HFF-Myc (cell line): ENCODE results near the gene HNRNPL.

Experiments
- DNase-seq: peaks from one replicate; pipeline ENCODE4 v3.0.0-alpha.2; 2011; ENCODE audit warnings: low read depth; ENCODE audit errors: extremely low read depth
- H3K4me3 ChIP-seq: replicated peaks from 2 replicates; pipeline ENCODE4 v1.5.1; 2011; ENCODE audit warnings: low read depth, mild to moderate bottlenecking, control low read depth, low read length
- TF ChIP-seq, protein P1 (sequence below): IDR thresholded peaks from 2 replicates; pipeline ENCODE4 v1.5.1; 2012; ENCODE audit warnings: mild to moderate bottlenecking, low read depth, low read length, control low read depth; ENCODE audit errors: missing control alignments

HNRNPL gene

DNA sequence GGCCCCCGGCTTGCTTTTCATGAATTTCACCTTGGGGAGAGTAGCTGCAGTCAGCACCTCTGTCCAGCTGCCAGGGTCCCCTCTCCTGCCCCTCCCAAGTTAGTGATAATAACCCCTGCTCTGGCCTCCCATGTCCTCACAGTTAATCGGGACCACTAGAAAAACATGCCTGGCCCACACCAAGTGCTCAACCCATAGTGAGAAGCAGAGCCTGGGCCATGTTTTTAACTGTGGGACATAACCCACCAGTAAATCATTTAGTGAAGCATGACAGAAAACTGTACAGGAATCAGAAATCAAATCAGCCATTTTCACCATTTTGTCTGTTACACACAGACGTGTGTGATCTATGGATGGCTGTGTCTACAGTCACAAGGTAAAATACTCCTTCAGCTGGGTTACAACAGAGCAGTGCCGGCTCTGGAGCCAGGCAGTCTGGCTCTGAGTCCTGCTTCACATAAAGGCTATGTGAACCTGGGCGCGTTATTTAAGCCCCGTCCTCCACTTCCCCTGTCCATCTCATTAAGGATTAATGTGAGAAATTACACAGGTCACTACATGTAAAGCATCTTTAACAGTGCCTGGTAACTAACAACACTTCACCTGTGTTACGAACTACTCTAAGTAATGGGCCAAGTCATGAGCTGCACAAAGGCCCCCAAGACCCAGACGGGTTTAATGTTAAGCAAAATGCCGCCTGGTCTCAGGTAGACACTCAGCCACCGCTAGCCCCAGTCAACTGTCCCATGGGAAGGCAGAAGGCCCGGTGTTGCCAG is 10.6 kb downstream of the HNRNPL start:
- H3K4me3 ChIP-seq: no peak overlapping the region
- TF ChIP-seq, protein P1, sequence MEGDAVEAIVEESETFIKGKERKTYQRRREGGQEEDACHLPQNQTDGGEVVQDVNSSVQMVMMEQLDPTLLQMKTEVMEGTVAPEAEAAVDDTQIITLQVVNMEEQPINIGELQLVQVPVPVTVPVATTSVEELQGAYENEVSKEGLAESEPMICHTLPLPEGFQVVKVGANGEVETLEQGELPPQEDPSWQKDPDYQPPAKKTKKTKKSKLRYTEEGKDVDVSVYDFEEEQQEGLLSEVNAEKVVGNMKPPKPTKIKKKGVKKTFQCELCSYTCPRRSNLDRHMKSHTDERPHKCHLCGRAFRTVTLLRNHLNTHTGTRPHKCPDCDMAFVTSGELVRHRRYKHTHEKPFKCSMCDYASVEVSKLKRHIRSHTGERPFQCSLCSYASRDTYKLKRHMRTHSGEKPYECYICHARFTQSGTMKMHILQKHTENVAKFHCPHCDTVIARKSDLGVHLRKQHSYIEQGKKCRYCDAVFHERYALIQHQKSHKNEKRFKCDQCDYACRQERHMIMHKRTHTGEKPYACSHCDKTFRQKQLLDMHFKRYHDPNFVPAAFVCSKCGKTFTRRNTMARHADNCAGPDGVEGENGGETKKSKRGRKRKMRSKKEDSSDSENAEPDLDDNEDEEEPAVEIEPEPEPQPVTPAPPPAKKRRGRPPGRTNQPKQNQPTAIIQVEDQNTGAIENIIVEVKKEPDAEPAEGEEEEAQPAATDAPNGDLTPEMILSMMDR: no peak
- no peak for DNase-seq

DNA sequence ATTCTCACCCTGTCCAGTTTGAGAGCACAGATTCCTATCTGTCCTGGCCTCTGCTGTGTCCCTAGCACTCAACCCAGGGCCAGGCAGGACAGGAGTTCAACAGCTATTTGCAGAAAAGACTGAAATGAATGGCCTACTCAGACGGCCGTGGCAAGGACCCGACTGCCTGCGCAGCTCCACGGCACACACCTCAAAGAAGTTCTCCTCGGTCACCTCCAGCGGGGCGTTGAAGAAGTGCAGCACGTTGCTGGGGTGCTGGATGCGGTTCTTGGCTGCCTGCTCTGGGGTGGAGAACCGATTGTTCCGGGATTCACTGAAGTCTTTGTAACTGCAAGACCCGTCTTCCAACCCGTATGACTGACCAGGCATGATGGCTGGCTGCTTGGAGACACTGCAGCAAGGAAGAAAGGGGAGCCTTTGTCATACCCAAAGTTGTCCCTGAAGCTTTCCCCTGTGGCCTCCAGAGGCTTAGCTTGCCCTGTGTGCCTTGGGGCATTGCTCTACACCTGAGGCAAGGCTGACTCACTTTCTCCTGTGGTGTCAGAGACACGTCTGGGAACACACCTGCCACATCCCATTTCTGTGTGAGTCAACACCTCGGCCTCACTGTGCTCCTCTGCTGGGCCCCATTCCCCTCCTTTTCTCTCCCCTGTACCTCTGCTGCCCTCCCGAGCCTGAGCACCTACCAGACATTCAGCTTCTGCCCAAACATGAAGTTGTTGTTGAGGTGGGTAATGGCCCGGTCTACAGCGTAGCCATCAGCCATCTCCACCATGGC is 11.4 kb downstream of the HNRNPL start:
- TF ChIP-seq, protein P1: no peak
- DNase-seq: no peak
- H3K4me3 ChIP-seq: no peak overlapping the region

DNA sequence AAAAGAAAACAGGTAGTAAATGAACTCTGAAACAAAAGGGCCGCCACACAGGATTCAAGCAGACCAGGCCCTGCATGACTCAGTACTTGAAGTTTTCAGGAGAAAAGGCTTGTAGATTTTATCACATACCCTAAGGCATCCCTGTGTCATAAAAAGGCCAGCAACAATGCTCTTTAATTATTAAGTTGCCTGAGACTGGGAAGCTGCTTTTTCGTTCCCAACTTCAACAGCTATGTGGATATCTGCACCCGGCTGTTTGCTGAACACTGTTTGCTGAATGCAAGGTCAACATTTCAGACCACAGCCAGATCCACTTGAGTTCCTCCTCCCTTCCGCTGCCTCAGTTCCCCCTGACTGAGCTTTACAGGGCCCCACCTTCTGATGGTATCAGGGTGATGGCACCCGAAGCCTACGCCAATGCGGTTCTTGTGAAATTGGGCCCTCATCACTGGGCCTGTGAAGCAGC is 12.1 kb downstream of the HNRNPL start:
- TF ChIP-seq, protein P1: no peak
- H3K4me3 ChIP-seq: no peak overlapping the region
- DNase-seq: no peak

DNA sequence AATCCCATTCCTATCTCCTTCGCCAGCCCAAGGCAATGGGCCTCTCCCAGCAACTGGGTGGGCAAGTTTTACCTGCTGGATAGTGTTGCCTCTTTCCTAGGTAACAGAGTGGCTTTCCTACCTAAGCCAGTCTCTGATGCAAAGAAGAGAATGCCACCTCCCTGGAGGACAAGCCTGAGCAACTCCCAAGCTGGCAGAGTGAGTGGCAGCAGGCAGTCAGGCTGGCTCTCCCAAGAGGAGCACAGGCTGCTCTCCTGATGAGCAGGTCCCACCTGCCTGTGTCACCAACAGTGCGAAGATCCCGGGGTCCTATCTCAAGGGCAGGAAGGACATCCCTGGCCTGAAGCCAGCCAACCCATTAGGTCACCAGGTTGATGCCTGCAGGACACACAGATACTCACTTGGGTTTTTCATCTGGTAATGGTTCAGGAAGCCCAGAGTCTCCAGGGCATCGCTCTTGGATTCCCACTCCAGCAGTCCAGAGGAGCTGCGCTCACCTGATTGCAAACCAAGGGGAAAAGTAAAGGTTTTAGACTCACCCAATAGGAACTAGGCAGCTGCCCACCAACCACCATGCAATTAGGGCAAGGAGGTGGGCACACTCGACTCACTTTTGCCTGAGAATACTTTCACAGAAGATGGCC is 12.7 kb downstream of the HNRNPL start:
- no peak overlapping the region for H3K4me3 ChIP-seq
- no peak for DNase-seq
- TF ChIP-seq, protein P1: no peak

DNA sequence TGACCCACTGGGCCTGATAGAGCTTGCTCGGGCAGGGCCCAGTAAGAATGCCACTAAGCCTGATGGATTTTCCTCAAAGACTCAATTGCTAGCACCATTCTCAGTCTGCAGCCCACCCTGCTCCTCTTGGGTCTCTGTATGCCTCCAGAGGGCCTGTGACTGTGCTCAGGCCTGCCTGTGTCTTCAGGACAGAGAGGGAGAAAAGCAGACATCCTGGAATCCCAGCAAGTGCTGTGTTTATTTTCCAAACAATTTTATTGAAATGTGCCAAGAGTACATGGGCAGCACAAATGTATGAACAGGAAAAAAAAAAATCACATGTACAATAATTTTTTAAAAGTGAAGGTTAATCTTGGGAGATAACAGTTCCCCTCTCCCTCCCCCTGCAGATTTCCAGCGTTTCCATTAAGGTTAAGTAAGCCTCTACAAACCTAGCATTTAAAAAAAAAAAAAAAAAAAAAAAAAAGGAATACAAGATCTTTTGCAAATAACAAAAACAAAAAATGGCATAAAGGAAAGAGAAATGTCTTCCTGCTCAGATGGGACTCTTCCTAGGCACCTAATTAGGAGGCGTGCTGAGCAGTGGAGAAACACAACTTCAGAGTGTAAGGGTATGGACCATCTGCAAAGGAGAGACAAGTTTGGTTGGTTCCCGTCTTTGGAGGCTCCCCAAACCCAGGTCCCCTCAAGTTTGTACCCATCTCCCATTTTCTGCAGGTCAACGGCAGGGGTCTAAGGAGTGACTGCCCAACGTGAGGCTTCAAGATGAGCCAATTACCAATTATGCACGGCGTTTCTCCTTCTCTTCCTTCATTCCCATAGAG is 13.4 kb downstream of the HNRNPL start:
- TF ChIP-seq, protein P1: no peak
- DNase-seq: no peak
- no peak overlapping the region for H3K4me3 ChIP-seq

DNA sequence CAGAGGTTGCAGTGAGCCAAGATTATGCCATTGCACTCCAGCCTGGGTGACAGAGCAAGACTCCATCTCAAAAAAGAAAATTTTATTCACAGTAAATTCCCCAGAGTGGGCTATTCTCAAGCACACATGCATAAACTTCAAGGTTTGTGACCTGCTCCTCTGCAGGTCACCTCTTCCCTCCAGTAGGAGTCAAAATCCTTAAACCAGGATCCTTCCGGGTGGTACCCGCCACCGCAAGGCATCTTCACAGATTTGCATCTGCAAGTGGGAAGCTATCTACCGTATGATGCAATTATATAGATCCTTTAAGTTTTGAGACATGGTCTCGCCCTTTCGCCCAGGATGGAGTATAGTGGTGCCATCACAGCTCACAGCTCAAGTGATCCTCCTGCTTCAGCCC is 15.2 kb downstream of the HNRNPL start:
- TF ChIP-seq, protein P1: no peak
- no peak for DNase-seq
- H3K4me3 ChIP-seq: no peak overlapping the region
